AG09309 (cell line): ENCODE measurements around the gene URI1.

ENCODE experiments used
- DNase-seq: peaks from one replicate; pipeline ENCODE4 v3.0.0-alpha.2; 2010; ENCODE audit warnings: low read depth
- H3K4me3 ChIP-seq: 2 replicates; pipeline ENCODE4 v1.5.1; 2011; ENCODE audit warnings: mild to moderate bottlenecking, low read depth, low read length, moderate library complexity; ENCODE audit not compliant: control insufficient read depth
- CTCF ChIP-seq: IDR thresholded peaks from 2 replicates; pipeline ENCODE4 v1.5.1; 2011; ENCODE audit warnings: mild to moderate bottlenecking, low read depth, low read length, inconsistent platforms; ENCODE audit not compliant: insufficient read depth, control insufficient read depth; ENCODE audit errors: missing control alignments

Gene URI1

GRCh38 chr19:30001301-30001700, 59.3 kb downstream of the URI1 start:
- no peak for DNase-seq
- H3K4me3 ChIP-seq = no peak overlapping the region
- TF ChIP-seq CTCF = no peak

GRCh38 chr19:30001791-30002190, 59.8 kb downstream of the URI1 start:
- no peak overlapping the region for H3K4me3 ChIP-seq
- no peak for DNase-seq
- TF ChIP-seq CTCF = no peak

GRCh38 chr19:30003866-30004265, 61.8 kb downstream of the URI1 start:
- no peak overlapping the region for H3K4me3 ChIP-seq
- no peak for TF ChIP-seq CTCF
- no peak for DNase-seq

GRCh38 chr19:30004403-30004802, 62.4 kb downstream of the URI1 start:
- no peak for TF ChIP-seq CTCF
- no peak overlapping the region for H3K4me3 ChIP-seq
- no peak for DNase-seq

GRCh38 chr19:30006207-30006606, 64.2 kb downstream of the URI1 start:
- no peak for DNase-seq
- no peak for TF ChIP-seq CTCF
- no peak overlapping the region for H3K4me3 ChIP-seq

- no peak overlapping the region for H3K4me3 ChIP-seq
- no peak for DNase-seq
- TF ChIP-seq CTCF = no peak
Observed at GRCh38 chr19:30008169-30008568, 66.1 kb downstream of the URI1 start.

- no peak for TF ChIP-seq CTCF
- no peak for DNase-seq
- H3K4me3 ChIP-seq = no peak overlapping the region
Observed at GRCh38 chr19:30009013-30009412, 67.0 kb downstream of the URI1 start.
